RPMI8226 (cell line): ENCODE data around the gene C3orf80.
A peak's percentile ranks its signal among the peaks of the same experiment; 100 is the strongest.
"Not testable (repeated sequence)": the region's sequence is repeated elsewhere in the genome, so short reads cannot be mapped to it uniquely, and the experiment has no call there.

Experiments
- DNase-seq: peaks from one replicate; pipeline ENCODE4 v3.0.0-alpha.2; 2015

The C3orf80 gene

GRCh38 chr3:160217675-160218074 lies 7.5 kb upstream of the C3orf80 start:
- no peak for DNase-seq

- DNase-seq = no peak
Observed at GRCh38 chr3:160218136-160218535, 7.1 kb upstream of the C3orf80 start.

GRCh38 chr3:160220038-160220437 lies 5.2 kb upstream of the C3orf80 start:
- DNase-seq = no peak

GRCh38 chr3:160221019-160221418 lies 4.2 kb upstream of the C3orf80 start:
- no peak for DNase-seq

- DNase-seq = peak; percentile 17
Observed at GRCh38 chr3:160224256-160224655, 966 bp upstream of the C3orf80 start.

GRCh38 chr3:160224811-160225175 lies 429 bp upstream of the C3orf80 start:
- DNase-seq = no peak

GRCh38 chr3:160226026-160226907 lies 1.0 kb downstream of the C3orf80 start:
- DNase-seq = no peak

- no peak for DNase-seq
Observed at GRCh38 chr3:160227419-160227818, 2.2 kb downstream of the C3orf80 start.

- no peak for DNase-seq
Observed at GRCh38 chr3:160232014-160232413, 6.8 kb downstream of the C3orf80 start.

GRCh38 chr3:160240719-160241118 lies 15.5 kb downstream of the C3orf80 start:
- not testable (repeated sequence) for DNase-seq

GRCh38 chr3:160245261-160245800 lies 20.1 kb downstream of the C3orf80 start:
- DNase-seq = no peak

GRCh38 chr3:160247766-160248165 lies 22.5 kb downstream of the C3orf80 start:
- no peak for DNase-seq

- DNase-seq = no peak
Observed at GRCh38 chr3:160253298-160253697, 28.1 kb downstream of the C3orf80 start.

- no peak for DNase-seq
Observed at GRCh38 chr3:160257606-160258005, 32.4 kb downstream of the C3orf80 start.

- DNase-seq = no peak
Observed at GRCh38 chr3:160259589-160259988, 34.4 kb downstream of the C3orf80 start.

GRCh38 chr3:160260587-160261270 lies 35.5 kb downstream of the C3orf80 start:
- DNase-seq = no peak

- DNase-seq = no peak
Observed at GRCh38 chr3:160265088-160265487, 39.9 kb downstream of the C3orf80 start.
